Measurements from ENCODE around the gene DHFR.

- no peak for TF ChIP-seq FOXM1 (IDR thresholded peaks at IDR 0.05; ENCODE audit: borderline replicate concordance, low read depth)
- no peak for TF ChIP-seq EP300 (IDR thresholded peaks at IDR 0.05; ENCODE audit: borderline replicate concordance)
Observed at GRCh38 chr5:80618438-80618837, 36.3 kb downstream of the DHFR start.

Data from Ishikawa (cell line).